Endothelial cell of umbilical vein (primary cell): ENCODE measurements around the gene SLC39A11.

Experiments used
- POLR2AphosphoS5 ChIP-seq: IDR thresholded peaks from 2 replicates; pipeline ENCODE4 v1.6.1; 2012; ENCODE audit warnings: low read depth, mild to moderate bottlenecking, control low read depth, low read length, moderate library complexity; ENCODE audit not compliant: insufficient read depth
- TF ChIP-seq, protein P1 (sequence below), 2 donors: IDR thresholded peaks; 1 replicate in 1 of 2; 2 replicates in 1 of 2; pipeline ENCODE4 v1.5.1; 2011; ENCODE audit warnings: low read length in 2 of 2, mild to moderate bottlenecking in 2 of 2, moderate library complexity in 2 of 2, control low read depth in 1 of 2, inconsistent platforms in 1 of 2, low read depth in 1 of 2; ENCODE audit not compliant: insufficient read depth in 1 of 2; ENCODE audit errors: extremely low read depth in 1 of 2

DNA sequence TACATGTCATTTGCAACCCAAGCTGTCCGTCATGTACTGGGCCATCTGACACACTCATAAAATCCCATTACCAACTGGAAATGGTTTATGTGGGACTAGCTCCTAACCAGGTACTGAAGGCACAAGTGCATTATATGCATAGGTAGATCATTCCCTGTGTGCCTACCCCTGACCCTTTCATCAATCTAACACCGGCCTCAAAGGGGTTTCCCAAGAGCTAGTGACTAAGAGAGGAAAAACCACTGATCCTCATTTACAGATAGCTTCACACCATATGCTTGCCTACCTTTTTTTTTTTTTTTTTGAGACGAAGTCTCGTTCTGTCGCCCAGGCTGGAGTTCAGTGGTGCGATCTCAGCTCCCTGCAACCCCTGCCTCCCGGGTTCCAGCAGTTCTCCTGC is 449.8 kb downstream of the SLC39A11 start:
- TF ChIP-seq, protein P1, sequence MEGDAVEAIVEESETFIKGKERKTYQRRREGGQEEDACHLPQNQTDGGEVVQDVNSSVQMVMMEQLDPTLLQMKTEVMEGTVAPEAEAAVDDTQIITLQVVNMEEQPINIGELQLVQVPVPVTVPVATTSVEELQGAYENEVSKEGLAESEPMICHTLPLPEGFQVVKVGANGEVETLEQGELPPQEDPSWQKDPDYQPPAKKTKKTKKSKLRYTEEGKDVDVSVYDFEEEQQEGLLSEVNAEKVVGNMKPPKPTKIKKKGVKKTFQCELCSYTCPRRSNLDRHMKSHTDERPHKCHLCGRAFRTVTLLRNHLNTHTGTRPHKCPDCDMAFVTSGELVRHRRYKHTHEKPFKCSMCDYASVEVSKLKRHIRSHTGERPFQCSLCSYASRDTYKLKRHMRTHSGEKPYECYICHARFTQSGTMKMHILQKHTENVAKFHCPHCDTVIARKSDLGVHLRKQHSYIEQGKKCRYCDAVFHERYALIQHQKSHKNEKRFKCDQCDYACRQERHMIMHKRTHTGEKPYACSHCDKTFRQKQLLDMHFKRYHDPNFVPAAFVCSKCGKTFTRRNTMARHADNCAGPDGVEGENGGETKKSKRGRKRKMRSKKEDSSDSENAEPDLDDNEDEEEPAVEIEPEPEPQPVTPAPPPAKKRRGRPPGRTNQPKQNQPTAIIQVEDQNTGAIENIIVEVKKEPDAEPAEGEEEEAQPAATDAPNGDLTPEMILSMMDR (IDR thresholded peaks at IDR 0.05; ENCODE audit: extremely low read depth in 1 of 2, insufficient read depth in 1 of 2, low read depth in 1 of 2, low read length in 2 of 2) = no peak
- no peak for TF ChIP-seq POLR2AphosphoS5
